Measurements from ENCODE around the gene TERT.

GRCh38 chr5:1320436-1321344 lies 25.8 kb upstream of the TERT start:
- no peak for TF ChIP-seq POLR2AphosphoS5 (IDR thresholded peaks at IDR 0.05; ENCODE audit: low read depth, low read length)
- no peak for TF ChIP-seq PBX2 (CRISPR knock-in tag; IDR thresholded peaks at IDR 0.05)
- no peak for TF ChIP-seq CTCF (CRISPR knock-in tag; IDR thresholded peaks at IDR 0.05)
- no peak for TF ChIP-seq HMGXB4 (CRISPR knock-in tag; IDR thresholded peaks at IDR 0.05; ENCODE audit: borderline replicate concordance in 1 of 2, low read depth in 1 of 2)
- TF ChIP-seq SNAI1 (CRISPR knock-in tag; IDR thresholded peaks at IDR 0.05; ENCODE audit: borderline replicate concordance): no peak
- no peak for TF ChIP-seq ZNF296 (CRISPR knock-in tag; conservative IDR thresholded peaks at IDR 0.05)
- no peak for TF ChIP-seq HNRNPH1 (optimal IDR thresholded peaks at IDR 0.05; ENCODE audit: low read depth, low read length)
- TF ChIP-seq, protein P1, sequence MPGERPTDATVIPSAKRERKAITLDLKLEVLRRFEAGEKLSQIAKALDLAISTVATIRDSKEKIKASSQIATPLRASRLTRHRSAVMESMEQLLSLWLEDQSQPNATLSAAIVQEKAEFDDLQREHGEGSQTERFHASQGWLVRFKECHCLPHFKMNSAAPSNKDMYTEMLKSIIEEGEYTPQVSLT (CRISPR knock-in tag; IDR thresholded peaks at IDR 0.05; ENCODE audit: borderline replicate concordance, low read depth): no peak
- TF ChIP-seq, protein P2, sequence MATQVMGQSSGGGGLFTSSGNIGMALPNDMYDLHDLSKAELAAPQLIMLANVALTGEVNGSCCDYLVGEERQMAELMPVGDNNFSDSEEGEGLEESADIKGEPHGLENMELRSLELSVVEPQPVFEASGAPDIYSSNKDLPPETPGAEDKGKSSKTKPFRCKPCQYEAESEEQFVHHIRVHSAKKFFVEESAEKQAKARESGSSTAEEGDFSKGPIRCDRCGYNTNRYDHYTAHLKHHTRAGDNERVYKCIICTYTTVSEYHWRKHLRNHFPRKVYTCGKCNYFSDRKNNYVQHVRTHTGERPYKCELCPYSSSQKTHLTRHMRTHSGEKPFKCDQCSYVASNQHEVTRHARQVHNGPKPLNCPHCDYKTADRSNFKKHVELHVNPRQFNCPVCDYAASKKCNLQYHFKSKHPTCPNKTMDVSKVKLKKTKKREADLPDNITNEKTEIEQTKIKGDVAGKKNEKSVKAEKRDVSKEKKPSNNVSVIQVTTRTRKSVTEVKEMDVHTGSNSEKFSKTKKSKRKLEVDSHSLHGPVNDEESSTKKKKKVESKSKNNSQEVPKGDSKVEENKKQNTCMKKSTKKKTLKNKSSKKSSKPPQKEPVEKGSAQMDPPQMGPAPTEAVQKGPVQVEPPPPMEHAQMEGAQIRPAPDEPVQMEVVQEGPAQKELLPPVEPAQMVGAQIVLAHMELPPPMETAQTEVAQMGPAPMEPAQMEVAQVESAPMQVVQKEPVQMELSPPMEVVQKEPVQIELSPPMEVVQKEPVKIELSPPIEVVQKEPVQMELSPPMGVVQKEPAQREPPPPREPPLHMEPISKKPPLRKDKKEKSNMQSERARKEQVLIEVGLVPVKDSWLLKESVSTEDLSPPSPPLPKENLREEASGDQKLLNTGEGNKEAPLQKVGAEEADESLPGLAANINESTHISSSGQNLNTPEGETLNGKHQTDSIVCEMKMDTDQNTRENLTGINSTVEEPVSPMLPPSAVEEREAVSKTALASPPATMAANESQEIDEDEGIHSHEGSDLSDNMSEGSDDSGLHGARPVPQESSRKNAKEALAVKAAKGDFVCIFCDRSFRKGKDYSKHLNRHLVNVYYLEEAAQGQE (IDR thresholded peaks at IDR 0.05; ENCODE audit: borderline replicate concordance in 1 of 2, low read depth in 1 of 2, low read length in 2 of 2): no peak
- no peak for TF ChIP-seq NFE2L1 (CRISPR knock-in tag; IDR thresholded peaks at IDR 0.05; ENCODE audit: borderline replicate concordance)
- no peak for TF ChIP-seq ZNF382 (CRISPR knock-in tag; IDR thresholded peaks at IDR 0.05; ENCODE audit: borderline replicate concordance)
- TF ChIP-seq ZNF605 (CRISPR knock-in tag; IDR thresholded peaks at IDR 0.05): no peak
- no peak for TF ChIP-seq MLLT10 (CRISPR knock-in tag; IDR thresholded peaks at IDR 0.05)
- TF ChIP-seq SIN3A (IDR thresholded peaks at IDR 0.05; ENCODE audit: borderline replicate concordance, low read depth, low read length): no peak

Data from HepG2 (cell line).